Keratinocyte (primary cell): Measurements from ENCODE around the gene STMN3. TPM values are rescaled to one million over a fixed set of nuclear protein-coding genes. Genes with fewer than 3 reads are reported as not detected.

ENCODE experiments used
- DNase-seq: peaks from one replicate; pipeline ENCODE4 v3.0.0-alpha.2; 2011; ENCODE audit warnings: low read depth, missing footprints, low spot score
- FAIRE-seq: peaks from 2 replicates; lab custom pipeline; 2011; peaks lifted over from hg19 to GRCh38; lab: Jason Lieb, UNC
- H2AFZ ChIP-seq: 2 replicates; pipeline ENCODE4 v1.6.0; 2012; ENCODE audit warnings: low read length, control low read depth, inconsistent platforms; ENCODE audit not compliant: control insufficient read depth
- H3K27ac ChIP-seq: 2 replicates; pipeline ENCODE4 v1.5.1; 2011; ENCODE audit warnings: low read length; ENCODE audit not compliant: control insufficient read depth, insufficient read depth
- H3K27me3 ChIP-seq: 3 replicates; pipeline ENCODE4 v1.6.0; 2011; ENCODE audit warnings: low read length; ENCODE audit not compliant: control insufficient read depth, insufficient read depth; ENCODE audit errors: extremely low read depth
- H3K36me3 ChIP-seq, 2 experiments: 2 replicates in 1 of 2; 3 replicates in 1 of 2; pipeline ENCODE4 v1.5.1; 2011; ENCODE audit warnings: low read length in 2 of 2, mild to moderate bottlenecking in 1 of 2; ENCODE audit not compliant: control insufficient read depth in 2 of 2, insufficient read depth in 2 of 2; ENCODE audit errors: extremely low read depth in 1 of 2
- H3K4me1 ChIP-seq: 3 replicates; pipeline ENCODE4 v1.5.1; 2011; ENCODE audit warnings: low read length; ENCODE audit not compliant: control insufficient read depth, insufficient read depth; ENCODE audit errors: extremely low read depth
- H3K4me2 ChIP-seq: 3 replicates; pipeline ENCODE4 v1.6.0; 2011; ENCODE audit warnings: low read depth, low read length; ENCODE audit not compliant: control insufficient read depth, insufficient read depth; ENCODE audit errors: extremely low read depth
- H3K4me3 ChIP-seq, 3 experiments: fragments of 200-600 bp in 1 of 3; sonication (generic) in 1 of 3; 2 replicates in 2 of 3; 3 replicates in 1 of 3; pipeline ENCODE4 v1.5.1; 2011 to 2016; ENCODE audit warnings: low read length in 3 of 3, mild to moderate bottlenecking in 3 of 3, control low read depth in 2 of 3, inconsistent platforms in 1 of 3, low read depth in 1 of 3, mixed read lengths in 1 of 3, mixed run types in 1 of 3, moderate library complexity in 1 of 3; ENCODE audit not compliant: control insufficient read depth in 2 of 3, insufficient read depth in 2 of 3; ENCODE audit errors: extremely low read depth in 1 of 3
- H3K79me2 ChIP-seq: 2 replicates; pipeline ENCODE4 v1.6.0; 2012; ENCODE audit warnings: low read length; ENCODE audit not compliant: control insufficient read depth, insufficient read depth
- H3K9ac ChIP-seq: 3 replicates; pipeline ENCODE4 v1.6.0; 2011; ENCODE audit warnings: low read length; ENCODE audit not compliant: control insufficient read depth, insufficient read depth; ENCODE audit errors: extremely low read depth
- H3K9me1 ChIP-seq: 3 replicates; pipeline ENCODE4 v1.6.0; 2011; ENCODE audit warnings: low read length; ENCODE audit not compliant: control insufficient read depth, insufficient read depth; ENCODE audit errors: extremely low read depth
- H3K9me3 ChIP-seq: 2 replicates; pipeline ENCODE4 v1.5.1; 2012; ENCODE audit warnings: low read depth, low read length; ENCODE audit not compliant: control insufficient read depth
- H4K20me1 ChIP-seq: 3 replicates; pipeline ENCODE4 v1.6.0; 2011; ENCODE audit warnings: low read length; ENCODE audit not compliant: control insufficient read depth, insufficient read depth; ENCODE audit errors: extremely low read depth
- EZH2 ChIP-seq: IDR thresholded peaks from one replicate; pipeline ENCODE4 v1.6.1; 2012; ENCODE audit warnings: inconsistent platforms, mild to moderate bottlenecking, low read length, moderate library complexity
- dilution Hi-C: fragments of 300-500 bp; cut with MboI; formaldehyde crosslinking; loops from one replicate; pipeline ENCODE4 v1.7.0; 2020; ENCODE audit warnings: low sequenced_read_pairs; ENCODE audit not compliant: extremely low pct_ligation_motif_present
- polyA plus RNA-seq, 5 experiments: library from polyadenylated mRNA; depleted of rRNA in 3 of 5; stranded (reverse) in 3 of 5; stranded (forward) in 1 of 5; unstranded in 1 of 5; fragments of >200 nt; gene quantifications; 1 replicate in 1 of 5; 2 replicates in 3 of 5; 3 replicates in 1 of 5; pipeline versions ENCODE4 v1.2.1 to v1.2.3, GENCODE V29; 2011 to 2012; ENCODE audit warnings: missing spikeins in 2 of 5, low read depth in 1 of 5, low replicate concordance in 1 of 5
- TF ChIP-seq, protein P1 (sequence below), 3 experiments: IDR thresholded peaks in 1 of 3; conservative IDR thresholded peaks in 1 of 3; optimal IDR thresholded peaks in 1 of 3; 2 replicates in 2 of 3; 3 replicates in 1 of 3; pipeline versions ENCODE3 to v1.5.1; 2011; ENCODE audit warnings: low read length in 3 of 3, mild to moderate bottlenecking in 3 of 3, moderate library complexity in 2 of 3, control low read depth in 1 of 3, inconsistent platforms in 1 of 3; ENCODE audit not compliant: insufficient read depth in 2 of 3; ENCODE audit errors: extremely low read depth in 1 of 3

Gene STMN3
- polyA plus RNA-seq, 1 donor (not counting 4 experiments of a cell fraction or from before 2014, with no cell fraction given) = 12.0 TPM

DNA sequence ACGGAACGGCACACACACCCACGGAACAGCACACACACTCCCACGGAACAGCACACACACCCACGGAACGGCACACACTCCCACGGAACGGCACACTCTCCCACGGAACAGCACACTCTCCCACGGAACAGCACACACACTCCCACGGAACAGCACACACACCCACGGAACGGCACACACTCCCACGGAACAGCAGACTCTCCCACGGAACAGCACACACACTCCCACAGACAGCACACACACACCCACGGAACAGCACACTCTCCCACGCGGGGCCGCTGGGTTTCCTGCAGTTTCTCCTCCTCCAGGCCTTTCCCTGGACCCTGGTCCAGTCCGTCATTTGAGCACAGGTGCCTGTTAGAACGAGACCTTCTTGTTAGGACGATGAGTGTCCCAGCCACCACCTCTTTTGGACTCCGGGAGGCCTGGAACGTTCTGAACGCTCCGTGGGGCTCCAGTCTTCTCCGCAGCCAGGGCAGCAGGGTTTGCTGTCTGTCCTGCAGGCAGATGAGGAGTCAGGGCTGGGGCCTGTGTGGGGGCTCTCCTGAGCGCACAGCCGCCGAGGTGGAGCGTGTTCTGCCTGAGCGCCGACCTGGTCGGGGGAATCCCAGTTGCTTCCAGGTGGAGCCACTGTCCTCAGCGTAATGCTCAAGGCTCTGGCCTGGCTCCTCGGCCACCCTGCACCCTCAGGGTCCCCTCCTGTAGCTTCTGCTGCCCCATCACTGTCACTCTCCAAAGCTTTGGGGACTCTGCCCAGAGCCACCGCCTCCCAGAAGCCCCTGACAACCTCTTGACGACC, 25.6 kb upstream of the STMN3 start:
- Histone ChIP-seq H3K27me3 (no peaks in the 10 kb centered on the region), H3K36me3 (peaks cover 17 to 21% of the 10 kb centered on the region in 2 experiments), H3K9me3 (no peaks in the 10 kb centered on the region), H3K4me3 (no peak overlapping the region), H3K4me1 (peaks cover 21% of the 10 kb centered on the region), H3K9me1 (no peaks in the 10 kb centered on the region), H3K27ac (no peak overlapping the region), H4K20me1 (no peaks in the 10 kb centered on the region), H3K9ac (no peak overlapping the region), H2AFZ (no peak overlapping the region), H3K4me2 (no peak overlapping the region), H3K79me2 (no peaks in the 10 kb centered on the region)
- TF ChIP-seq, protein P1, sequence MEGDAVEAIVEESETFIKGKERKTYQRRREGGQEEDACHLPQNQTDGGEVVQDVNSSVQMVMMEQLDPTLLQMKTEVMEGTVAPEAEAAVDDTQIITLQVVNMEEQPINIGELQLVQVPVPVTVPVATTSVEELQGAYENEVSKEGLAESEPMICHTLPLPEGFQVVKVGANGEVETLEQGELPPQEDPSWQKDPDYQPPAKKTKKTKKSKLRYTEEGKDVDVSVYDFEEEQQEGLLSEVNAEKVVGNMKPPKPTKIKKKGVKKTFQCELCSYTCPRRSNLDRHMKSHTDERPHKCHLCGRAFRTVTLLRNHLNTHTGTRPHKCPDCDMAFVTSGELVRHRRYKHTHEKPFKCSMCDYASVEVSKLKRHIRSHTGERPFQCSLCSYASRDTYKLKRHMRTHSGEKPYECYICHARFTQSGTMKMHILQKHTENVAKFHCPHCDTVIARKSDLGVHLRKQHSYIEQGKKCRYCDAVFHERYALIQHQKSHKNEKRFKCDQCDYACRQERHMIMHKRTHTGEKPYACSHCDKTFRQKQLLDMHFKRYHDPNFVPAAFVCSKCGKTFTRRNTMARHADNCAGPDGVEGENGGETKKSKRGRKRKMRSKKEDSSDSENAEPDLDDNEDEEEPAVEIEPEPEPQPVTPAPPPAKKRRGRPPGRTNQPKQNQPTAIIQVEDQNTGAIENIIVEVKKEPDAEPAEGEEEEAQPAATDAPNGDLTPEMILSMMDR (optimal IDR thresholded peaks at IDR 0.05 in 1 of 3, IDR thresholded peaks at IDR 0.05 in 1 of 3, conservative IDR thresholded peaks at IDR 0.05 in 1 of 3; ENCODE audit: extremely low read depth in 1 of 3, insufficient read depth in 2 of 3, low read length in 3 of 3) = no peak
- no peak for TF ChIP-seq EZH2
- no peak for DNase-seq
- no peak for FAIRE-seq
- dilution Hi-C loops = no loop called here

DNA sequence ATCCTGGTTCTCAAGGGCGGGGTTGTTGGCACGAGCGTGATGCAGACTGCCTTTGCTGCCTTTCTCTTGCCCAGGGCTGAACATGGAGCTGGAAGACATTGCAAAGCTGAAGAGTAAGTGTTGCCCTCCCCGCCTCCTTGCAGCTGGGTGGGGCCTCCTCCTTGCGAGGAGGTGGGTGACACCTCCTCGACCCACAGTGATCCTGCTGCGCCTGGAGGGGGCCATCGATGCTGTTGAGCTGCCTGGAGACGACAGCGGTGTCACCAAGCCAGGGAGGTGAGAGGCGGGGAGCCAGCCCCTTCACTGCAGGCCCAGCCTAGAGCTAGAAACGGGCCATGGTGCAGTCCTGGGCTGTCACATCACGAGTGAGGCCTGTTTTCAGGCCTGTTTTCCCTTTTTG, 24.8 kb upstream of the STMN3 start:
- Histone ChIP-seq H4K20me1 (no peaks in the 10 kb centered on the region), H3K9ac (no peak overlapping the region), H3K4me2 (no peak overlapping the region), H3K9me3 (no peaks in the 10 kb centered on the region), H3K27ac (no peak overlapping the region), H3K9me1 (no peaks in the 10 kb centered on the region), H3K36me3 (peaks cover 17% of the 10 kb centered on the region in 2 experiments), H3K79me2 (no peaks in the 10 kb centered on the region), H3K27me3 (no peaks in the 10 kb centered on the region), H3K4me3 (no peak overlapping the region), H2AFZ (no peak overlapping the region), H3K4me1 (peaks cover 16% of the 10 kb centered on the region)
- FAIRE-seq (no peak), DNase-seq (no peak)
- no peak for TF ChIP-seq EZH2
- TF ChIP-seq, protein P1 (optimal IDR thresholded peaks at IDR 0.05 in 1 of 3, IDR thresholded peaks at IDR 0.05 in 1 of 3, conservative IDR thresholded peaks at IDR 0.05 in 1 of 3; ENCODE audit: extremely low read depth in 1 of 3, insufficient read depth in 2 of 3, low read length in 3 of 3) = no peak
- dilution Hi-C loops = no loop called here
